ENCODE data around the gene FBXO9. TPM values are rescaled to one million over a fixed set of nuclear protein-coding genes. Genes with fewer than 3 reads are reported as not detected.

FBXO9 gene
- total RNA-seq, 1 experiment from 2014 or later, result 71.0 TPM

DNA sequence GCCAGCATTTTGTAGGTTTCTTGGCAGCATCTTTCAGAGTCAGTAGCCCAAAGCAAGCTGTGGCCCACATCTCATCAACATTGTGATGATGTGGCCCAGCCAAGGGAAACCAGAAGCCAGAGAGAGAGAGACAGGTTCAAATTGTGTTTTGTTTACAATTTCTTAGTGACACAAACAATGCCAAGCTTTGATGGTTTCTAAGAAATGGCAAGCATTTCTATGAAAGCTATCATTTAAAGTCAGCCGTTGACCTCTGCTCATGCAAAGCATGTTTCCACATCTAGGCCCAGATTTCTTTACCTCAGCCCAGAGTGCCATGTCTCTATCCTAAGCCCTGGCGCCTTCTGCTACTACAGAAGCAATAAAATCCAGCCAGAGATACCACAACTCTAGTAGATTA lies 50.5 kb downstream of the FBXO9 start:
- ChIA-PET RAD21 (ENCODE audit: low non-redundant PET in 1 of 2, low total read pairs in 2 of 2, uncharacterized antibody in 2 of 2, unreplicated experiment in 2 of 2) (no interaction called here), POLR2A (no interaction called here), CTCF (no interaction called here)
- BruUV-seq (replicated peaks), result no TSS peak
- no peaks in the 10 kb centered on the region for H3K79me2 ChIP-seq (ENCODE audit: insufficient read depth, low read length)
- H3K4me3 ChIP-seq (replicated peaks in 1 of 2; ENCODE audit: low read depth in 1 of 2, low read length in 2 of 2), result no peak overlapping the region
- ATAC-seq, result no peak
- H3K4me1 ChIP-seq (ENCODE audit: control insufficient read depth in 1 of 2, insufficient read depth in 2 of 2, low read length in 2 of 2), result peaks cover 8 to 22% of the 10 kb centered on the region in 2 experiments; a peak in 3 of 4 replicates
- no peak overlapping the region for H3K9ac ChIP-seq (ENCODE audit: low read length)
- H2AFZ ChIP-seq (ENCODE audit: low read depth, low read length, poor library complexity, severe bottlenecking), result no peak overlapping the region
- no peaks in the 10 kb centered on the region for H3K27me3 ChIP-seq (ENCODE audit: insufficient read depth, low read length)
- H3K27ac ChIP-seq (ENCODE audit: low read depth, low read length), result no peak overlapping the region
- DNase-seq (ENCODE audit: low read depth, low spot score), result no peak
- intact Hi-C loops (cut with micrococcal nuclease), result loop anchor here (10.0 kb wide), 1 partner anchor 589 kb away; no protein-coding TSS in a partner anchor
- TF ChIP-seq, protein P1, sequence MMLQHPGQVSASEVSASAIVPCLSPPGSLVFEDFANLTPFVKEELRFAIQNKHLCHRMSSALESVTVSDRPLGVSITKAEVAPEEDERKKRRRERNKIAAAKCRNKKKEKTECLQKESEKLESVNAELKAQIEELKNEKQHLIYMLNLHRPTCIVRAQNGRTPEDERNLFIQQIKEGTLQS (IDR thresholded peaks at IDR 0.05), result no peak
- TF ChIP-seq SRF (IDR thresholded peaks at IDR 0.05; ENCODE audit: low read depth) (no peak), CEBPB (IDR thresholded peaks at IDR 0.05; ENCODE audit: low read depth) (no peak), MAX (IDR thresholded peaks at IDR 0.05) (no peak), CBX3 (IDR thresholded peaks at IDR 0.05; ENCODE audit: low read depth) (no peak), JUND (IDR thresholded peaks at IDR 0.05) (no peak), RAD21 (IDR thresholded peaks at IDR 0.05; ENCODE audit: low read depth) (no peak), EGR1 (IDR thresholded peaks at IDR 0.05; ENCODE audit: low read depth) (no peak), ZFX (IDR thresholded peaks at IDR 0.05) (no peak), EZH2phosphoT487 (IDR thresholded peaks at IDR 0.05; ENCODE audit: borderline replicate concordance) (no peak), ELF1 (IDR thresholded peaks at IDR 0.05; ENCODE audit: borderline replicate concordance, low read depth) (no peak), ZNF274 (IDR thresholded peaks at IDR 0.05; ENCODE audit: low read depth, low read length) (no peak), FOSL1 (IDR thresholded peaks at IDR 0.05; ENCODE audit: low read depth) (no peak)
- TF ChIP-seq, protein P2, sequence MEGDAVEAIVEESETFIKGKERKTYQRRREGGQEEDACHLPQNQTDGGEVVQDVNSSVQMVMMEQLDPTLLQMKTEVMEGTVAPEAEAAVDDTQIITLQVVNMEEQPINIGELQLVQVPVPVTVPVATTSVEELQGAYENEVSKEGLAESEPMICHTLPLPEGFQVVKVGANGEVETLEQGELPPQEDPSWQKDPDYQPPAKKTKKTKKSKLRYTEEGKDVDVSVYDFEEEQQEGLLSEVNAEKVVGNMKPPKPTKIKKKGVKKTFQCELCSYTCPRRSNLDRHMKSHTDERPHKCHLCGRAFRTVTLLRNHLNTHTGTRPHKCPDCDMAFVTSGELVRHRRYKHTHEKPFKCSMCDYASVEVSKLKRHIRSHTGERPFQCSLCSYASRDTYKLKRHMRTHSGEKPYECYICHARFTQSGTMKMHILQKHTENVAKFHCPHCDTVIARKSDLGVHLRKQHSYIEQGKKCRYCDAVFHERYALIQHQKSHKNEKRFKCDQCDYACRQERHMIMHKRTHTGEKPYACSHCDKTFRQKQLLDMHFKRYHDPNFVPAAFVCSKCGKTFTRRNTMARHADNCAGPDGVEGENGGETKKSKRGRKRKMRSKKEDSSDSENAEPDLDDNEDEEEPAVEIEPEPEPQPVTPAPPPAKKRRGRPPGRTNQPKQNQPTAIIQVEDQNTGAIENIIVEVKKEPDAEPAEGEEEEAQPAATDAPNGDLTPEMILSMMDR (IDR thresholded peaks at IDR 0.05 in 2 of 3, conservative IDR thresholded peaks at IDR 0.05 in 1 of 3; ENCODE audit: borderline replicate concordance in 1 of 3, insufficient read depth in 1 of 3, low read depth in 2 of 3, low read length in 2 of 3), result no peak
- no peaks in the 10 kb centered on the region for H3K9me2 ChIP-seq (ENCODE audit: insufficient read depth)
- H3K4me2 ChIP-seq (ENCODE audit: low read length), result no peak overlapping the region
- no peaks in the 10 kb centered on the region for H3K9me3 ChIP-seq (ENCODE audit: control insufficient read depth in 1 of 2, insufficient read depth in 1 of 2, low read depth in 1 of 2, low read length in 2 of 2)
- no peaks in the 10 kb centered on the region for H4K20me1 ChIP-seq (ENCODE audit: insufficient read depth)
- H3K36me3 ChIP-seq (ENCODE audit: control insufficient read depth in 1 of 2, insufficient read depth in 2 of 2, low read length in 2 of 2), result no peaks in the 10 kb centered on the region

Measured in HCT116 (cell line).